Activated T-helper 1 cell treated with anti-CD3 and anti-CD28 coated beads, Interleukin-12 subunit alpha, Interleukin-12 subunit beta, Interleukin-2, Interleukin-4 antibody, amounts not matched to agents 30 ng/mL and 10 ng/mL and 1 ng/mL, durations not matched to agents 14 hours and 24 hours and 36 hours (primary cell): ENCODE results near the gene LMBR1L. TPM values are rescaled to one million over a fixed set of nuclear protein-coding genes. Genes with fewer than 3 reads are reported as not detected.
"Not testable (repeated sequence)": the region's sequence is repeated elsewhere in the genome, so short reads cannot be mapped to it uniquely, and the experiment has no call there.

ENCODE experiments used
- DNase-seq: peaks from one replicate; pipeline ENCODE4 v3.0.0; 2021; ENCODE audit warnings: low spot score
- H3K27ac Mint-ChIP-seq: one replicate; pipeline ENCODE4 v1.8.0; 2021; ENCODE audit warnings: mild to moderate bottlenecking, mixed read lengths
- H3K27me3 Mint-ChIP-seq: one replicate; pipeline ENCODE4 v1.8.0; 2022; ENCODE audit warnings: mild to moderate bottlenecking, moderate library complexity, mixed read lengths; ENCODE audit not compliant: insufficient read depth
- H3K36me3 Mint-ChIP-seq: one replicate; pipeline ENCODE4 v1.8.0; 2021; ENCODE audit warnings: low read depth, mixed read lengths
- H3K4me1 Mint-ChIP-seq: one replicate; pipeline ENCODE4 v1.8.0; 2021; ENCODE audit warnings: low read depth, mixed read lengths
- H3K4me3 Mint-ChIP-seq: one replicate; pipeline ENCODE4 v1.8.0; 2021; ENCODE audit warnings: mild to moderate bottlenecking, moderate library complexity, mixed read lengths
- H3K9me3 Mint-ChIP-seq: one replicate; pipeline ENCODE4 v1.8.0; 2021; ENCODE audit warnings: mixed read lengths
- intact Hi-C: fragments of 100-400 bp; cut with micrococcal nuclease; formaldehyde crosslinking; loops from one replicate; pipeline ENCODE4 v1.15.1; 2024
- total RNA-seq: library from RNA; stranded (reverse); gene quantifications from 2 replicates; pipeline ENCODE4 v1.2.3, GENCODE V29; 2022

LMBR1L gene
- total RNA-seq, 1 donor from 2014 or later = 50.4 TPM

GRCh38 chr12:49061916-49062315 is 48.7 kb downstream of the LMBR1L start:
- H3K36me3 Mint-ChIP-seq = peaks cover 17% of the 10 kb centered on the region
- H3K9me3 Mint-ChIP-seq, H3K27ac Mint-ChIP-seq, H3K27me3 Mint-ChIP-seq, DNase-seq: not testable (repeated sequence)
- peaks cover 33% of the 10 kb centered on the region for H3K4me1 Mint-ChIP-seq
- peak overlapping the region; percentile 93 for H3K4me3 Mint-ChIP-seq
- intact Hi-C loops = loop anchor here (2.0 to 5.0 kb wide), 2 partner anchors 127 to 260 kb away; partner anchors contain the start of genes TROAP and TUBA1A

- Mint-ChIP-seq H3K27ac (peak overlapping the region; percentile 95), H3K27me3 (no peaks in the 10 kb centered on the region), H3K9me3 (no peaks in the 10 kb centered on the region), H3K4me1 (peaks cover 41% of the 10 kb centered on the region), H3K4me3 (peak overlapping the region; percentile 93), H3K36me3 (peaks cover 13% of the 10 kb centered on the region)
- DNase-seq = no peak
- intact Hi-C loops = loop anchor here (2.0 to 5.0 kb wide), 2 partner anchors 128 to 261 kb away; partner anchors contain the start of genes TROAP and TUBA1A
These were observed 49.4 kb downstream of the LMBR1L start for GRCh38 chr12:49061157-49061650.

DNA sequence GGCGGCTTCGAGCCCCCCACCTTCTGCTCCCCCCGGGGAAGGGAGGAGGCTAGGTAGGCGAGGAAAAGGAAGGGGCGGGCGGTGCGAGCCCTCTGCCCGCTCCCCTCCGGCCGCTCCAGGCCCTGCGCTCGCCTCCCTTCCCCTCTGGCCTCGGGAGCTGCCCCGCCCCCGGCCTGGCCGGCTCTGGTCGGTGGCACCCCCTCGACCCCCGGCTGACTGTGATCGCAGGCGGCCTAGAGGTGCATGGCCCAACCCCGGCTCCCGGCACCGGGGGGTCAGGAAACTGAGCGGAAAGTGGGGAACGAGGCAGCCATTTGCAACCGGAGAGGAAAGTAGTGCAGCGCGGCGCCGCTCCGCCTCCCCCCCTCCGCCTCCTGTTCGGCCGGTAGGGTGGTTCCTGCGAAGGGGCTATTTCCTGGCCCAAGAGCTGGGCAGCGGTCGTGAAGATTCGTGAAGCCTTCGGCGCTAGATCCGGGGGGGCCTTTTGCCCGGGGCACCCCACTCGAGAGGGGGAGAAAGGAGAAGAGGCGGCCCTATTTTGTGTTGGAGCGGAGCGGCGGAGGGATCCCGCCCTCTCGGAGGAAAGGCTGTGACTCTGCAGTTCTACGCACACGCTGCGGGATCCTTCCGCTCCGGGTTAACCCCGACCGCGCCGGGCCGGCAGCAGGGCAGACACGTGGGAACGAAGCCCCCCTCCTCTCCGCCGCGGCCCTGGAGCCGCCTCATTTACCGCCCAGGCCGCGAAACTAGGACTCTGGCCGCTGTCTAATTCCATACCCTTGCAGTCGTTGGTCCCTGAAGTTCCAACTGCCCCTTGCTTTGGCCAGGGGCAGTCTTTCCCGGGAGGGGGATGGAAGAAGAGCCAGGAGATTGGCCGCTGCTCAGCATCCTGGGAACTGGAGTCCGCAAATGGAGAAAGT is 50.1 kb downstream of the LMBR1L start, which contains the start of gene KMT2D:
TSS of gene KMT2D (minus strand) at position 558 of the 920 bp plus-strand sequence. CDS start 5,470 bp downstream, outside the sequence.
- Mint-ChIP-seq H3K27ac (peak within 1 kb of the TSS; percentile 95), H3K9me3 (no peaks in the 10 kb centered on the region), H3K4me1 (peaks cover 48% of the 10 kb centered on the region), H3K27me3 (no peaks in the 10 kb centered on the region), H3K4me3 (peak within 1 kb of the TSS; percentile 95), H3K36me3 (peaks cover 18% of the 10 kb centered on the region)
- peak; percentile 83 for DNase-seq
- intact Hi-C loops = loop anchor here (1.0 to 5.0 kb wide), 5 partner anchors 10 to 262 kb away; partner anchors contain the start of genes LMBR1L, PRKAG1, TROAP and TUBA1A

DNA sequence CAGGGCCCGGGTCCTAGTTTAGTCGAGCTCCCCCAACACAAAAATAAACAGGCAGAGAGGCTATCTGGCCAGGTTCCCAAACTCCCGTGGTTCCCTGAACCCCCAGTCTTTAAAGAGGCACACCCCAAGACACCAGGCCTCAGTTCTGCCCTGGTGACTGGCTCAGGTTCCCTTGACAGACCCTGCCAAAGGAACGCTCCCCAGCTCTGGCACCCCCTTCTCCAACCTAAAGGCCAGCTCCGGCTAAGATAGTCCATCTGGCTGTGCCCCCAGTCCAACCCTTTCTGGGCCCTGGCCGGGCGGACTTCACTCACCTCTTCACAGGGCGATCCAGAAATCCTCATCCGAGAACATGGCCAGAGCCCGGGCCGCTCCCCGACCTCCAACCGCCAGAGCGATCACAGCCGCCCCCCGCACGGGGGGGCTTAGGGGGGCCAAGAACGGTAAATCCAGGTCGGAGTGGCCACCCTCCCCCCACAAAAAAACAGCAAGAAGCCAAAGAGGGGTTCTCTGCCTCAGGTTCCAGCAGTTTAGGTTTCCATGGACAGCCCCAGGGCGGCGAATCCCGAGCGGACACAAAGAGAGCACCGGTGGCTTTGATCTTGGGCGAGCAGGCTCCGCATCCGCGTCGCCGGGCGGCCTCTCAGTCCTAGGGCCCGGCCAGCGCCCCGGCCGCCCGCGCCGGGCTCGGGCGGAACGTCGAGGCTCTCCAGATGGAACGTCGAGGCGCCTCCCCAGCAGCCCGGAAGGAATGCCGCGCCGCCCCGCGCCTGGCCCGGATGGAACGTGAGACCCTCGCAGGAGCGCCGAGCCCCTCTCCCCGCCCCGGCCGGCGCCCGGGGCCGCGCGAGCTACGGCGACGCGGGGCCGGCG is 51.1 kb downstream of the LMBR1L start:
- H3K4me1 Mint-ChIP-seq = peaks cover 57% of the 10 kb centered on the region
- peaks cover 25% of the 10 kb centered on the region for H3K36me3 Mint-ChIP-seq
- H3K27me3 Mint-ChIP-seq = no peaks in the 10 kb centered on the region
- intact Hi-C loops = loop anchor here (1.0 to 5.0 kb wide), 5 partner anchors 11 to 263 kb away; partner anchors contain the start of genes LMBR1L, PRKAG1, TROAP and TUBA1A
- DNase-seq = no peak
- peak overlapping the region; percentile 95 for H3K4me3 Mint-ChIP-seq
- no peaks in the 10 kb centered on the region for H3K9me3 Mint-ChIP-seq
- H3K27ac Mint-ChIP-seq = peak overlapping the region; percentile 81

GRCh38 chr12:49059045-49059298 is 51.7 kb downstream of the LMBR1L start:
- Mint-ChIP-seq H3K4me3 (peak overlapping the region; percentile 95), H3K27ac (peak overlapping the region; percentile 81), H3K9me3 (no peaks in the 10 kb centered on the region), H3K36me3 (peaks cover 23% of the 10 kb centered on the region), H3K27me3 (no peaks in the 10 kb centered on the region), H3K4me1 (peaks cover 54% of the 10 kb centered on the region)
- intact Hi-C loops = no loop called here
- no peak for DNase-seq

DNA sequence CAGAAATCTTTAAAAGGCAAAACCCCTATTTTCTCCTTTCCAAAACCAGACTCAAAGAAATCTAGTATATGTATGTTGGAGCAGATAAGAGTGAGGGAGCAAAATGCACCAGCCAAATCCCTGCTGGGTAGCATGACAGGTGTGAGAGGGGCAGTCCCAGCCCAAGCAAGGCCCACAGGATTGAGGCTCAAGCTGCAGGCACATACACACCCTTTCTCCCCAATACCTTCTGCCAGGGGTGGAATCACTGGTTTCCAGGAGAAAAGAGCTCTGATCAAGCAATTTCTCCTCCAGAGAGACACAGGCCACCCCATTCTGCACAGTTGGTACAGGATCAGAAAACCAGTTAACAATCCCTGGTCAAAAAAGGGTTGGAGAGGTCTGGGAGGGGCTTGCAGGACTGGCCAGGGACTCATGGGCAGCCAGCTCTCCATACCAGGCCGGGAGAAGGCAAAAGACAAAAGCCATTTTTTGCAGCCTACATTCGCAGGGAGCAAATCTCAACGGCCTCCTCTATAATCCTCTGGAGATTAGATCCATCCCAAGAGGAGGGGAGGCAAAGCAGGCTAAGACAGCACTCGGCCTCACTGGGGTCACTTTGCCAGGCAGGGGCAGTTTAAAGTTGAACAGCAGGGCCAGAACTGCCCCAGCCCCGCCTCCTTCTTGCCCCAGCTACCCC is 52.1 kb downstream of the LMBR1L start:
- Mint-ChIP-seq H3K27ac (peak overlapping the region; percentile 61), H3K4me1 (peaks cover 50% of the 10 kb centered on the region), H3K9me3 (no peaks in the 10 kb centered on the region), H3K36me3 (peaks cover 21% of the 10 kb centered on the region), H3K27me3 (no peaks in the 10 kb centered on the region), H3K4me3 (peak overlapping the region; percentile 95)
- no peak for DNase-seq
- intact Hi-C loops = no loop called here

DNA sequence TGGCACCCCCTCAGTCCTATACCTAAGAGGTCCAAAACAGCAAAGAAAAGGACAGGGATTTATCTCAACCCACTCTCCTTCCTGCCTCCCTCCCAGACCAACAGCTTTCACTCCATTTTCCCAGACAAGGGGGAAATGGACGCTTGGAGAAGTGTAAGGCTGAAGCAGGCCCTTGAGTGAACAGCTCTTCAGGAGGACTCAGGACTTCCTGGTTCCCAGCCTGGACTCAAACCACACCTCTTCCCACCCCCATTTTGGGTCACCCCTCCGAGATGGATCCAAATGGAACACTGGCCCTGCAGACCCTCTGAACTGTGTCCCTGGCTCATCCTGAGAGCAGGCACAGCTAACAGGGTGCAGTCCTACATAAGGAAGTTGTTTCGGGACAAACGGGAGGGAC is 52.8 kb downstream of the LMBR1L start:
- H3K9me3 Mint-ChIP-seq = no peaks in the 10 kb centered on the region
- intact Hi-C loops = loop anchor here (2.0 kb wide), 1 partner anchor 205 kb away; the partner anchor contains the start of gene DDX23
- DNase-seq = no peak
- H3K4me1 Mint-ChIP-seq = peaks cover 50% of the 10 kb centered on the region
- H3K27ac Mint-ChIP-seq = peak overlapping the region; percentile 61
- peak overlapping the region; percentile 95 for H3K4me3 Mint-ChIP-seq
- no peaks in the 10 kb centered on the region for H3K27me3 Mint-ChIP-seq
- peaks cover 25% of the 10 kb centered on the region for H3K36me3 Mint-ChIP-seq

GRCh38 chr12:49055978-49056754 is 54.5 kb downstream of the LMBR1L start:
- peak overlapping the region; percentile 65 for H3K27ac Mint-ChIP-seq
- no peaks in the 10 kb centered on the region for H3K9me3 Mint-ChIP-seq
- peaks cover 41% of the 10 kb centered on the region for H3K36me3 Mint-ChIP-seq
- peaks cover 47% of the 10 kb centered on the region for H3K4me1 Mint-ChIP-seq
- H3K27me3 Mint-ChIP-seq = no peaks in the 10 kb centered on the region
- peak; percentile 50 for DNase-seq
- H3K4me3 Mint-ChIP-seq = peak overlapping the region; percentile 95
- intact Hi-C loops = loop anchor here (1.0 to 2.0 kb wide), 3 partner anchors 13 to 203 kb away; partner anchors contain the start of genes DDX23, PRKAG1 and RHEBL1

DNA sequence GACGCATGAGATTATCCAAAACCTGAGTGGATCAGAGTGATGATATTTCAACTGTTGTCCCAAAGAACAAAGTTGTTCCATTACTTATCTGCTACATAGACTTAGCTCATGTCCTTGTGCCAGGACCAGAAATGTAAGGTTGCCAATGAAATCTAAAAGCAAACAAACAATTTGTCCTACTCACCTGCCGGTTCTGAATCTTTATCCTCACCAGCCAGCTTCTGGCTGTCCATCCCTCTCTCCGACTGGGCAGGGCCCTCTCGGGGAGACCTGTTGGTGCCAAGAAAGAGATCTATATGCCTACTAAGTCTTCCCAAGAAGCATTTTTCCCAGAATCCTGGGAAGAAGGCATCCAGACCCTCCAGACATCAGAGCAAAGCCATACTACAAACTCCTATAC is 55.6 kb downstream of the LMBR1L start:
- Mint-ChIP-seq H3K27me3 (no peaks in the 10 kb centered on the region), H3K9me3 (no peaks in the 10 kb centered on the region), H3K4me1 (peaks cover 43% of the 10 kb centered on the region), H3K27ac (no peak overlapping the region), H3K4me3 (no peak overlapping the region), H3K36me3 (peaks cover 49% of the 10 kb centered on the region)
- DNase-seq = no peak
- intact Hi-C loops = no loop called here

DNA sequence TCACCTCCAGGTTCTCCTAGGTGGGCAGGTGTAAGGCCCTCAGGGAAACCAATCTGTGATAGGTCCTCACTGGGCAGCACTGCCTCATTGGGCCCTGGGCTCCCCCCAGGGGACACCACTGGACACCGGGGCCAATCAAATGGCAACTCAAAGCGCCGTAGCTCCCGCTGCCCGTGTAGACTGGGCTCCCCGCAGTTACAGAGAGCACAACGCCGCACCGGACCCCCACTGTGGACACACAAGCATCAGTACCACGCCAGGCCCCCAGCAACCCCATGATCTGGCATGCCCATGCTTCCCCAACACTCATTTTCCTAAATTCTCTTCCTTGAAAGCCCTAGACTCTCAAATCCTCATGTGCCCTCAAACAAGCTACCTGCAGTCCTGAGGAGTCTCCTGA is 56.1 kb downstream of the LMBR1L start:
- H3K36me3 Mint-ChIP-seq = peaks cover 49% of the 10 kb centered on the region

GRCh38 chr12:49054096-49054495 is 56.6 kb downstream of the LMBR1L start:
- Mint-ChIP-seq H3K4me1 (peaks cover 43% of the 10 kb centered on the region), H3K27ac (no peak overlapping the region), H3K36me3 (peaks cover 49% of the 10 kb centered on the region), H3K4me3 (no peak overlapping the region), H3K27me3 (no peaks in the 10 kb centered on the region), H3K9me3 (no peaks in the 10 kb centered on the region)
- DNase-seq = no peak
- intact Hi-C loops = no loop called here

More for the DNA sequence above, 56.1 kb downstream of the LMBR1L start:
- H3K4me1 Mint-ChIP-seq = peaks cover 43% of the 10 kb centered on the region
- H3K27me3 Mint-ChIP-seq = no peaks in the 10 kb centered on the region
- intact Hi-C loops = no loop called here
- H3K9me3 Mint-ChIP-seq = no peaks in the 10 kb centered on the region
- DNase-seq = no peak
- no peak overlapping the region for H3K27ac Mint-ChIP-seq
- no peak overlapping the region for H3K4me3 Mint-ChIP-seq
